Small intestine (tissue), 7 donors: Measurements from ENCODE around the gene APPL1. TPM values are rescaled to one million over a fixed set of nuclear protein-coding genes. Genes with fewer than 3 reads are reported as not detected.
"Not testable (repeated sequence)": the region's sequence is repeated elsewhere in the genome, so short reads cannot be mapped to it uniquely, and the experiment has no call there.

Source experiments
- DNase-seq, 2 donors: peaks; one replicate each; pipeline versions ENCODE4 v3.0.0 to v3.0.0-alpha.2; 2013
- FAIRE-seq: peaks from 2 replicates; lab custom pipeline; 2012; peaks lifted over from hg19 to GRCh38; lab: Jason Lieb, UNC
- H3K27ac ChIP-seq, 3 donors: one replicate each; pipeline ENCODE4 v1.5.1; 2013; ENCODE audit warnings: low read length in 2 of 3, mild to moderate bottlenecking in 2 of 3, control low read depth in 1 of 3, inconsistent platforms in 1 of 3, low read depth in 1 of 3, moderate library complexity in 1 of 3
- H3K27me3 ChIP-seq, 3 donors: one replicate each; pipeline ENCODE4 v1.6.1; 2013; ENCODE audit warnings: low read length in 3 of 3, inconsistent platforms in 1 of 3; ENCODE audit not compliant: control insufficient read depth in 3 of 3, insufficient read depth in 3 of 3
- H3K36me3 ChIP-seq, 3 donors: one replicate each; pipeline ENCODE4 v1.6.1; 2013; ENCODE audit warnings: low read length in 3 of 3, inconsistent platforms in 1 of 3, low read depth in 1 of 3, mild to moderate bottlenecking in 1 of 3, moderate library complexity in 1 of 3; ENCODE audit not compliant: control insufficient read depth in 3 of 3, insufficient read depth in 2 of 3
- H3K4me1 ChIP-seq, 3 donors: one replicate each; pipeline ENCODE4 v1.6.1; 2013; ENCODE audit warnings: low read length in 2 of 3, inconsistent platforms in 1 of 3, low read depth in 1 of 3, mild to moderate bottlenecking in 1 of 3, moderate library complexity in 1 of 3; ENCODE audit not compliant: control insufficient read depth in 3 of 3, insufficient read depth in 2 of 3
- H3K4me3 ChIP-seq, 3 donors: one replicate each; pipeline ENCODE4 v1.5.1; 2013; ENCODE audit warnings: low read length in 3 of 3, control low read depth in 1 of 3, inconsistent platforms in 1 of 3, low read depth in 1 of 3, mild to moderate bottlenecking in 1 of 3, moderate library complexity in 1 of 3
- H3K9me3 ChIP-seq, 2 donors: one replicate each; pipeline ENCODE4 v1.6.1; 2013; ENCODE audit warnings: low read depth in 1 of 2, low read length in 1 of 2; ENCODE audit not compliant: control insufficient read depth in 2 of 2, insufficient read depth in 1 of 2
- WGBS, 3 donors: extraction: QIAGEN DNeasy Blood & Tissue Kit; methylation state at CpG; one replicate each; pipeline ENCODE4 v1.1.7; 2013; 5-methylcytosine and 5-hydroxymethylcytosine counted together
- polyA plus RNA-seq, 4 donors: library from polyadenylated mRNA; stranded (reverse) in 3 of 4; unstranded in 1 of 4; fragments of 200-250 nt in 3 of 4; fragments of 120-200 nt in 1 of 4; gene quantifications; one replicate each; pipeline versions ENCODE4 v1.2.1 to v1.2.3, GENCODE V29; 2013
- donor health status: healthy with polysubstance abuse.
- donor health status: control.
- donor health status: control.
- donor health status: Bipolar disorder and iron deficiency.
- donor health status: healthy.

The APPL1 gene
- polyA plus RNA-seq, 4 donors: 10.1 to 34.3 (median 13.2) TPM

- not testable (repeated sequence) for H3K36me3 ChIP-seq, H3K27me3 ChIP-seq, H3K4me3 ChIP-seq, H3K27ac ChIP-seq, DNase-seq, FAIRE-seq, H3K9me3 ChIP-seq, H3K4me1 ChIP-seq
- WGBS, 3 donors: 93 to 95% (median 95%) methylated on average over 7 of the region's 7 CpGs
These were observed 76.0 kb downstream of the APPL1 start for GRCh38 chr3:57303520-57303919.

GRCh38 chr3:57309769-57310360 is 82.3 kb downstream of the APPL1 start:
- Histone ChIP-seq H3K9me3 (no peaks in the 10 kb centered on the region), H3K27me3 (no peaks in the 10 kb centered on the region), H3K27ac (no peak overlapping the region), H3K4me1 (no peaks in the 10 kb centered on the region), H3K36me3 (no peaks in the 10 kb centered on the region), H3K4me3 (no peak overlapping the region)
- DNase-seq: no peak
- FAIRE-seq: no peak
- 33 to 46% (median 35%) methylated on average over 3 of the region's 3 CpGs for WGBS, 3 donors

DNA sequence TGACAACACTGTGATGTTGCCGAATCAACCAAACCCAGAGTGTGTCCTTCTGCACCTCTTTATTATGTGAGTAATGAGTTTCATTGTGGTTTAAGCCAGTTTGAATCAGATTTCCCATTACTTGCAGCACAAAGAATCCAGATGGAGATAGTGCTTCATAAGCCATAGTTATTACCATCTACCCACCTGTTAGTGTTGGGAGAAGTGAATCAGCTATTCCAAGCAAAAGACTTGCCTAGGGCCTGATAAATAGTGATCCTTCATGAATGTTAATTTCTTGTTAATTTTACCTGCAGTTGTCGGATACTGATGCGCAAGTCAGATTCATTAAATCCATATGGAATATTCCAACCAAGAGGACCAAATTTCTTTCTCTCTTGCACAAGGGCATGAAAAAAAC is 86.7 kb downstream of the APPL1 start:
- no peak for DNase-seq
- Histone ChIP-seq H3K4me1 (no peaks in the 10 kb centered on the region), H3K27me3 (no peaks in the 10 kb centered on the region), H3K4me3 (no peak overlapping the region), H3K9me3 (no peaks in the 10 kb centered on the region), H3K27ac (no peak overlapping the region), H3K36me3 (no peaks in the 10 kb centered on the region)
- no peak for FAIRE-seq
- 80 to 95% (median 90%) methylated on average over 3 of the region's 3 CpGs for WGBS, 3 donors

Other genes with a start within 250 kb of the APPL1 start
- under 1 TPM in 1 of 4 donors, not detected in 3; 0.22 TPM for gene SPATA12, start 167.1 kb upstream of the APPL1 start, polyA plus RNA-seq
- 1 to 10 TPM in 1 of 4 donors, under 1 TPM in 1, not detected in 2; 0.87 to 1.5 TPM for gene IL17RD, start 62.4 kb upstream of the APPL1 start, polyA plus RNA-seq
- 1 to 10 TPM in 2 of 4 donors, not detected in 2; 1.3 to 1.4 TPM for gene HESX1, start 27.8 kb upstream of the APPL1 start, polyA plus RNA-seq
- under 1 TPM in 1 of 4 donors, not detected in 3; 0.74 TPM for gene ASB14, start 65.0 kb downstream of the APPL1 start, polyA plus RNA-seq